Measurements from ENCODE around the gene LSM5. TPM values are rescaled to one million over a fixed set of nuclear protein-coding genes. Genes with fewer than 3 reads are reported as not detected.
A peak's percentile ranks its signal among the peaks of the same experiment; 100 is the strongest.

Gene LSM5
- total and polyA plus RNA-seq, 9 of the 15 experiments (the other 6 are each of a cell fraction or from before 2014, with no cell fraction given) = 36.3 to 620 (median 186) TPM

- TF ChIP-seq ZNF134 (CRISPR knock-in tag; conservative IDR thresholded peaks at IDR 0.05) (no peak), HLTF (IDR thresholded peaks at IDR 0.05) (no peak), PHF21A (IDR thresholded peaks at IDR 0.05; ENCODE audit: borderline replicate concordance, low read depth) (no peak), NFATC3 (IDR thresholded peaks at IDR 0.05) (no peak), SPI1 (IDR thresholded peaks at IDR 0.05; ENCODE audit: borderline replicate concordance, low read depth, low read length) (peak; percentile 23; the same call in 1 of the 2 replicates), POU5F1 (IDR thresholded peaks at IDR 0.05; ENCODE audit: borderline replicate concordance, low read depth, low read length, partially characterized antibody) (no peak), ZNF280A (IDR thresholded peaks at IDR 0.05; ENCODE audit: low read depth, partially characterized antibody) (no peak), ZNF644 (tag; IDR thresholded peaks at IDR 0.05; ENCODE audit: low read depth) (no peak), HCFC1 (IDR thresholded peaks at IDR 0.05; ENCODE audit: low read depth, low read length) (peak; percentile 40), ATF4 (CRISPR knock-in tag; IDR thresholded peaks at IDR 0.05) (no peak), MYC (IDR thresholded peaks at IDR 0.05; ENCODE audit: low read depth, low read length) (0 out of 2 replicates have a peak, but pooled peaks have one; percentile 27), MYC (CRISPR knock-in tag; IDR thresholded peaks at IDR 0.05; ENCODE audit: borderline replicate concordance, low read depth) (peak; percentile 63; the same call in 1 of the 2 replicates), MED1 (CRISPR knock-in tag; IDR thresholded peaks at IDR 0.05; ENCODE audit: borderline replicate concordance) (no peak), RBM14 (IDR thresholded peaks at IDR 0.05; ENCODE audit: borderline replicate concordance, insufficient read depth, low read depth, low read length) (no peak), PCBP1 (IDR thresholded peaks at IDR 0.05; ENCODE audit: low read depth, low read length, poor library complexity, severe bottlenecking) (peak; percentile 79), BHLHE40 (IDR thresholded peaks at IDR 0.05; ENCODE audit: low read length) (peak; percentile 71), NCOA6 (IDR thresholded peaks at IDR 0.05) (no peak), ZKSCAN3 (CRISPR knock-in tag; IDR thresholded peaks at IDR 0.05) (no peak), MNT (conservative IDR thresholded peaks at IDR 0.05) (peak; percentile 32 to 78), RNF2 (IDR thresholded peaks at IDR 0.05) (no peak), SUPT5H (IDR thresholded peaks at IDR 0.05) (peak; percentile 92), SAFB (IDR thresholded peaks at IDR 0.05; ENCODE audit: borderline replicate concordance, low read depth, low read length) (peak; percentile 30; the same call in 1 of the 2 replicates), TOE1 (IDR thresholded peaks at IDR 0.05; ENCODE audit: borderline replicate concordance) (peak; percentile 62; the same call in 1 of the 2 replicates), TOE1 (CRISPR knock-in tag; IDR thresholded peaks at IDR 0.05; ENCODE audit: borderline replicate concordance, low read depth) (no peak), CREB1 (IDR thresholded peaks at IDR 0.05) (0 out of 2 replicates have a peak, but pooled peaks have one; percentile 10), CREB1 (CRISPR knock-in tag; IDR thresholded peaks at IDR 0.05) (0 out of 2 replicates have a peak, but pooled peaks have one; percentile 39), SMAD4 (CRISPR knock-in tag; conservative IDR thresholded peaks at IDR 0.05) (peak; percentile 36; the same call in 1 of the 2 replicates)
Measured at GRCh38 chr7:32495298-32496051, 5.3 kb upstream of the LSM5 start, which contains the start of gene AVL9 (continued).

Measured in K562 (cell line).